Astrocyte (in vitro differentiated cells and primary cell): Measurements from ENCODE around the gene ZBTB46. TPM values are rescaled to one million over a fixed set of nuclear protein-coding genes. Genes with fewer than 3 reads are reported as not detected.

ENCODE experiments used
- DNase-seq: peaks from one replicate; pipeline ENCODE4 v3.0.0-alpha.2; 2010; ENCODE audit warnings: low read depth
- FAIRE-seq: peaks from 2 replicates; lab custom pipeline; 2011; peaks lifted over from hg19 to GRCh38; lab: Jason Lieb, UNC
- H2AFZ ChIP-seq: 2 replicates; pipeline ENCODE4 v1.6.0; 2012; ENCODE audit warnings: low read depth, low read length, inconsistent platforms
- H3K27ac ChIP-seq: 2 replicates; pipeline ENCODE4 v1.5.1; 2011; ENCODE audit warnings: low read depth, low read length, inconsistent platforms
- H3K27me3 ChIP-seq: 2 replicates; pipeline ENCODE4 v1.6.0; 2011; ENCODE audit warnings: low read length, inconsistent platforms; ENCODE audit not compliant: insufficient read depth
- H3K36me3 ChIP-seq: 2 replicates; pipeline ENCODE4 v1.5.1; 2011; ENCODE audit warnings: low read length, inconsistent platforms; ENCODE audit not compliant: insufficient read depth
- H3K4me1 ChIP-seq: 2 replicates; pipeline ENCODE4 v1.5.1; 2011; ENCODE audit warnings: low read length, inconsistent platforms; ENCODE audit not compliant: insufficient read depth
- H3K4me2 ChIP-seq: 2 replicates; pipeline ENCODE4 v1.6.0; 2012; ENCODE audit warnings: low read length, inconsistent platforms
- H3K4me3 ChIP-seq: 2 replicates; pipeline ENCODE4 v1.5.1; 2011; ENCODE audit warnings: low read depth, mild to moderate bottlenecking, low read length, inconsistent platforms; ENCODE audit not compliant: insufficient read depth
- H3K79me2 ChIP-seq: 2 replicates; pipeline ENCODE4 v1.6.0; 2012; ENCODE audit warnings: mild to moderate bottlenecking, low read length, inconsistent platforms; ENCODE audit not compliant: insufficient read depth
- H3K9ac ChIP-seq: 2 replicates; pipeline ENCODE4 v1.6.0; 2012; ENCODE audit warnings: mild to moderate bottlenecking, low read length, inconsistent platforms
- H3K9me3 ChIP-seq: 2 replicates; pipeline ENCODE4 v1.5.1; 2012; ENCODE audit warnings: low read depth, mild to moderate bottlenecking, low read length, inconsistent platforms; ENCODE audit not compliant: insufficient read depth
- H4K20me1 ChIP-seq: 2 replicates; pipeline ENCODE4 v1.6.0; 2012; ENCODE audit warnings: low read length, inconsistent platforms; ENCODE audit not compliant: insufficient read depth
- H3K27ac Mint-ChIP-seq: one replicate; pipeline ENCODE4 v1.8.0; 2021; ENCODE audit warnings: mild to moderate bottlenecking, mixed read lengths; ENCODE audit not compliant: unreplicated experiment
- H3K27me3 Mint-ChIP-seq: one replicate; pipeline ENCODE4 v1.8.0; 2021; ENCODE audit warnings: low read depth, mixed read lengths; ENCODE audit not compliant: unreplicated experiment
- H3K36me3 Mint-ChIP-seq: one replicate; pipeline ENCODE4 v1.8.0; 2021; ENCODE audit warnings: low read depth, mixed read lengths; ENCODE audit not compliant: unreplicated experiment
- H3K4me1 Mint-ChIP-seq: one replicate; pipeline ENCODE4 v1.8.0; 2021; ENCODE audit warnings: low read depth, mixed read lengths; ENCODE audit not compliant: unreplicated experiment
- H3K4me3 Mint-ChIP-seq: one replicate; pipeline ENCODE4 v1.8.0; 2021; ENCODE audit warnings: mild to moderate bottlenecking, moderate library complexity, mixed read lengths; ENCODE audit not compliant: unreplicated experiment
- H3K9me3 Mint-ChIP-seq: one replicate; pipeline ENCODE4 v1.8.0; 2021; ENCODE audit warnings: mild to moderate bottlenecking, mixed read lengths; ENCODE audit not compliant: unreplicated experiment
- EZH2 ChIP-seq: IDR thresholded peaks from 2 replicates; pipeline ENCODE4 v1.6.1; 2012; ENCODE audit warnings: mild to moderate bottlenecking, low read length, inconsistent platforms; ENCODE audit not compliant: insufficient read depth
- total RNA-seq: library from RNA; stranded (reverse); gene quantifications from 2 replicates; pipeline ENCODE4 v1.2.1, GENCODE V29; 2021
- TF ChIP-seq, protein P1 (sequence below): IDR thresholded peaks from 2 replicates; pipeline ENCODE4 v1.5.1; 2011; ENCODE audit warnings: low read depth, mild to moderate bottlenecking, inconsistent platforms, low read length, moderate library complexity; ENCODE audit not compliant: insufficient read depth

The ZBTB46 gene
- total RNA-seq, 1 donor from 2014 or later = 13.9 TPM

GRCh38 chr20:63782051-63782471, 49.0 kb downstream of the ZBTB46 start:
- FAIRE-seq = no peak
- Mint-ChIP-seq H3K27ac (no peak overlapping the region), H3K27me3 (no peaks in the 10 kb centered on the region)

GRCh38 chr20:63781181-63781580, 49.9 kb downstream of the ZBTB46 start:
- Histone ChIP-seq H3K4me2 (no peak overlapping the region), H3K36me3 (no peaks in the 10 kb centered on the region), H3K4me3 (no peak overlapping the region), H2AFZ (no peak overlapping the region), H3K4me1 (peaks cover 6% of the 10 kb centered on the region), H3K27ac (no peak overlapping the region), H3K79me2 (peaks cover 2% of the 10 kb centered on the region), H4K20me1 (peaks cover 13% of the 10 kb centered on the region), H3K27me3 (no peaks in the 10 kb centered on the region), H3K9me3 (no peaks in the 10 kb centered on the region), H3K9ac (no peak overlapping the region)
- DNase-seq (no peak), FAIRE-seq (no peak)
- TF ChIP-seq, protein P1, sequence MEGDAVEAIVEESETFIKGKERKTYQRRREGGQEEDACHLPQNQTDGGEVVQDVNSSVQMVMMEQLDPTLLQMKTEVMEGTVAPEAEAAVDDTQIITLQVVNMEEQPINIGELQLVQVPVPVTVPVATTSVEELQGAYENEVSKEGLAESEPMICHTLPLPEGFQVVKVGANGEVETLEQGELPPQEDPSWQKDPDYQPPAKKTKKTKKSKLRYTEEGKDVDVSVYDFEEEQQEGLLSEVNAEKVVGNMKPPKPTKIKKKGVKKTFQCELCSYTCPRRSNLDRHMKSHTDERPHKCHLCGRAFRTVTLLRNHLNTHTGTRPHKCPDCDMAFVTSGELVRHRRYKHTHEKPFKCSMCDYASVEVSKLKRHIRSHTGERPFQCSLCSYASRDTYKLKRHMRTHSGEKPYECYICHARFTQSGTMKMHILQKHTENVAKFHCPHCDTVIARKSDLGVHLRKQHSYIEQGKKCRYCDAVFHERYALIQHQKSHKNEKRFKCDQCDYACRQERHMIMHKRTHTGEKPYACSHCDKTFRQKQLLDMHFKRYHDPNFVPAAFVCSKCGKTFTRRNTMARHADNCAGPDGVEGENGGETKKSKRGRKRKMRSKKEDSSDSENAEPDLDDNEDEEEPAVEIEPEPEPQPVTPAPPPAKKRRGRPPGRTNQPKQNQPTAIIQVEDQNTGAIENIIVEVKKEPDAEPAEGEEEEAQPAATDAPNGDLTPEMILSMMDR = no peak
- no peak for TF ChIP-seq EZH2
- Mint-ChIP-seq H3K27ac (no peak overlapping the region), H3K4me3 (no peak overlapping the region), H3K36me3 (no peaks in the 10 kb centered on the region), H3K9me3 (no peaks in the 10 kb centered on the region), H3K4me1 (peaks cover 6% of the 10 kb centered on the region), H3K27me3 (no peaks in the 10 kb centered on the region)

More at GRCh38 chr20:63782051-63782471, 49.0 kb downstream of the ZBTB46 start:
- TF ChIP-seq, protein P1 = no peak
- no peak for TF ChIP-seq EZH2
- Histone ChIP-seq H3K27ac (no peak overlapping the region), H4K20me1 (peaks cover 17% of the 10 kb centered on the region), H3K4me3 (no peak overlapping the region), H3K4me2 (no peak overlapping the region), H3K9ac (no peak overlapping the region), H3K36me3 (no peaks in the 10 kb centered on the region), H2AFZ (no peak overlapping the region), H3K4me1 (peaks cover 6% of the 10 kb centered on the region), H3K27me3 (no peaks in the 10 kb centered on the region), H3K79me2 (peaks cover 2% of the 10 kb centered on the region), H3K9me3 (no peaks in the 10 kb centered on the region)
- peaks cover 3% of the 10 kb centered on the region for H3K36me3 Mint-ChIP-seq
- H3K4me1 Mint-ChIP-seq = peaks cover 6% of the 10 kb centered on the region
- no peaks in the 10 kb centered on the region for H3K9me3 Mint-ChIP-seq
- no peak overlapping the region for H3K4me3 Mint-ChIP-seq
- no peak for DNase-seq

- Histone ChIP-seq H3K9ac (no peak overlapping the region), H3K9me3 (no peaks in the 10 kb centered on the region), H3K27ac (no peak overlapping the region), H3K36me3 (no peaks in the 10 kb centered on the region), H3K79me2 (peaks cover 7% of the 10 kb centered on the region), H3K27me3 (no peaks in the 10 kb centered on the region), H3K4me3 (no peak overlapping the region), H2AFZ (no peak overlapping the region), H3K4me2 (no peak overlapping the region), H4K20me1 (peaks cover 12% of the 10 kb centered on the region), H3K4me1 (peaks cover 8% of the 10 kb centered on the region)
- Mint-ChIP-seq H3K4me3 (no peak overlapping the region), H3K4me1 (peaks cover 9% of the 10 kb centered on the region), H3K36me3 (peaks cover 2% of the 10 kb centered on the region), H3K27me3 (no peaks in the 10 kb centered on the region), H3K9me3 (no peaks in the 10 kb centered on the region), H3K27ac (no peak overlapping the region)
- FAIRE-seq (no peak), DNase-seq (no peak)
- no peak for TF ChIP-seq EZH2
- TF ChIP-seq, protein P1 = no peak
These were observed 52.2 kb downstream of the ZBTB46 start for GRCh38 chr20:63778857-63779256.
